ENCODE results near the gene CTAGE8. TPM values are rescaled to one million over a fixed set of nuclear protein-coding genes. Genes with fewer than 3 reads are reported as not detected.
A peak's percentile ranks its signal among the peaks of the same experiment; 100 is the strongest.
"Not testable (repeated sequence)": the region's sequence is repeated elsewhere in the genome, so short reads cannot be mapped to it uniquely, and the experiment has no call there.

The CTAGE8 gene
- total RNA-seq, 1 donor from 2014 or later = 0.92 TPM

- not testable (repeated sequence) for H3K4me1 Mint-ChIP-seq (ENCODE audit: low read depth); H3K9me3 Mint-ChIP-seq (ENCODE audit: low read depth); H3K27me3 Mint-ChIP-seq (ENCODE audit: low read depth); DNase-seq (ENCODE audit: low spot score); H3K27ac Mint-ChIP-seq (ENCODE audit: unreplicated experiment); H3K36me3 Mint-ChIP-seq (ENCODE audit: low read depth); H3K4me3 Mint-ChIP-seq (ENCODE audit: unreplicated experiment)
These were observed 48.6 kb downstream of the CTAGE8 start for GRCh38 chr7:144220531-144220930.

GRCh38 chr7:144219149-144219548 is 49.9 kb downstream of the CTAGE8 start:
- DNase-seq (ENCODE audit: low spot score) = not testable (repeated sequence)

GRCh38 chr7:144218581-144218980 is 50.5 kb downstream of the CTAGE8 start:
- not testable (repeated sequence) for H3K27me3 Mint-ChIP-seq (ENCODE audit: low read depth); H3K9me3 Mint-ChIP-seq (ENCODE audit: low read depth); DNase-seq (ENCODE audit: low spot score); H3K4me3 Mint-ChIP-seq (ENCODE audit: unreplicated experiment); H3K27ac Mint-ChIP-seq (ENCODE audit: unreplicated experiment); H3K36me3 Mint-ChIP-seq (ENCODE audit: low read depth); H3K4me1 Mint-ChIP-seq (ENCODE audit: low read depth)

More at GRCh38 chr7:144219149-144219548, 49.9 kb downstream of the CTAGE8 start:
- not testable (repeated sequence) for H3K27me3 Mint-ChIP-seq (ENCODE audit: low read depth); H3K27ac Mint-ChIP-seq (ENCODE audit: unreplicated experiment); H3K4me1 Mint-ChIP-seq (ENCODE audit: low read depth); H3K9me3 Mint-ChIP-seq (ENCODE audit: low read depth); H3K4me3 Mint-ChIP-seq (ENCODE audit: unreplicated experiment); H3K36me3 Mint-ChIP-seq (ENCODE audit: low read depth)
- peak; percentile 23 for TF ChIP-seq CTCF (IDR thresholded peaks at IDR 0.05)

GRCh38 chr7:144217200-144217599 is 51.9 kb downstream of the CTAGE8 start:
- not testable (repeated sequence) for H3K9me3 Mint-ChIP-seq (ENCODE audit: low read depth)

More at GRCh38 chr7:144217200-144217599, 51.9 kb downstream of the CTAGE8 start:
- not testable (repeated sequence) for H3K4me1 Mint-ChIP-seq (ENCODE audit: low read depth); H3K27me3 Mint-ChIP-seq (ENCODE audit: low read depth); DNase-seq (ENCODE audit: low spot score); H3K4me3 Mint-ChIP-seq (ENCODE audit: unreplicated experiment); H3K27ac Mint-ChIP-seq (ENCODE audit: unreplicated experiment); H3K36me3 Mint-ChIP-seq (ENCODE audit: low read depth)

Other genes with a start within 250 kb of the CTAGE8 start
- gene OR2A5, start 220.3 kb downstream of the CTAGE8 start, total RNA-seq = not detected in 3 replicates
- gene OR2A25, start 199.5 kb downstream of the CTAGE8 start, total RNA-seq = not detected in 3 replicates
- gene OR2A12, start 183.0 kb downstream of the CTAGE8 start, total RNA-seq = not detected in 3 replicates
- not detected in 3 replicates for gene OR2A2, start 159.7 kb downstream of the CTAGE8 start, total RNA-seq
- not detected in 3 replicates for gene OR2A14, start 146.1 kb downstream of the CTAGE8 start, total RNA-seq
- gene CTAGE4, start 85.8 kb downstream of the CTAGE8 start, total RNA-seq = 0.47 TPM in 1 of 3 replicates, not detected in the others
- gene ARHGEF35, start 73.5 kb downstream of the CTAGE8 start, total RNA-seq = 0.75 to 2.7 TPM (median 2.0 TPM) in 3 replicates
- gene OR2A42, start 29.7 kb downstream of the CTAGE8 start, total RNA-seq = 0.12 to 0.31 TPM in 2 of 3 replicates, not detected in the other
- gene OR2A7, start 4.5 kb downstream of the CTAGE8 start, total RNA-seq = 0.68 to 1.00 TPM (median 0.92 TPM) in 3 replicates
- not detected in 3 replicates for gene OR2A1, start 43.1 kb upstream of the CTAGE8 start, total RNA-seq
- gene ARHGEF5, start 86.1 kb upstream of the CTAGE8 start, total RNA-seq = 2.6 to 7.3 TPM (median 7.2 TPM) in 3 replicates
- not detected in 3 replicates for gene NOBOX, start 134.4 kb upstream of the CTAGE8 start, total RNA-seq

Measured in chondrocyte (in vitro differentiated cells).